A549 (cell line): ENCODE results near the gene RNF220. TPM values are rescaled to one million over a fixed set of nuclear protein-coding genes. Genes with fewer than 3 reads are reported as not detected.

Source experiments
- ATAC-seq, 2 experiments: fragments of 200-7000 bp in 1 of 2; fragments of >200 bp in 1 of 2; cut with Nextera tagmentation in 1 of 2; cut with Tn5 transposase in 1 of 2; 3 replicates each; pipeline versions ENCODE4 v1.8.0 to v1.9.1; 2018 to 2020; ENCODE audit warnings: mild to moderate bottlenecking in 1 of 2, moderate library complexity in 1 of 2
- CTCF ChIA-PET: fragments of 300-600 bp; sonication (Branson Sonifier 250); formaldehyde crosslinking; extraction: SDS; loops from one replicate; lab custom pipeline; 2021; ENCODE audit warnings: antibody characterized with exemption, inconsistent platforms; lab: Yijun Ruan, JAX
- POLR2A ChIA-PET: fragments of 350-600 bp; formaldehyde crosslinking; extraction: SDS; loops from one replicate; lab custom pipeline; 2021; ENCODE audit warnings: antibody characterized with exemption, inconsistent platforms; lab: Yijun Ruan, JAX
- DNase-seq, 2 experiments: peaks; one replicate each; pipeline versions ENCODE4 v3.0.0 to v3.0.0-alpha.2; 2011 to 2016; ENCODE audit warnings: low read depth in 1 of 2, low spot score in 1 of 2
- FAIRE-seq: peaks from 2 replicates; lab custom pipeline; 2011; peaks lifted over from hg19 to GRCh38; lab: Jason Lieb, UNC
- H3K27ac ChIP-seq, 2 experiments: fragments of >200 bp; sonication (Bioruptor Twin); formaldehyde crosslinking; 3 replicates each; pipeline ENCODE4 v1.5.1; 2016 to 2017
- H3K4me1 ChIP-seq: fragments of >200 bp; sonication (Bioruptor Twin); formaldehyde crosslinking; 3 replicates; pipeline ENCODE4 v1.6.1; 2016
- H3K4me2 ChIP-seq: fragments of >200 bp; sonication (Bioruptor Twin); formaldehyde crosslinking; 3 replicates; pipeline ENCODE4 v1.6.1; 2016
- H3K4me3 ChIP-seq: fragments of >200 bp; sonication (Bioruptor Twin); formaldehyde crosslinking; 3 replicates; pipeline ENCODE4 v1.5.1; 2016
- H3K9me3 ChIP-seq: fragments of >200 bp; sonication (Bioruptor Twin); formaldehyde crosslinking; 3 replicates; pipeline ENCODE4 v1.6.1; 2016
- BHLHE40 ChIP-seq: IDR thresholded peaks from 2 replicates; pipeline ENCODE4 v1.6.1; 2012; ENCODE audit warnings: low read depth, low read length, inconsistent platforms
- CBX2 ChIP-seq: fragments of 200-600 bp; sonication (generic); IDR thresholded peaks from 2 replicates; pipeline ENCODE4 v1.6.1; 2016; ENCODE audit warnings: low read depth, mild to moderate bottlenecking, borderline replicate concordance
- E2F6 ChIP-seq: IDR thresholded peaks from 2 replicates; pipeline ENCODE4 v1.6.1; 2012; ENCODE audit warnings: low read depth, borderline replicate concordance
- ELK1 ChIP-seq: fragments of 150-350 bp; IDR thresholded peaks from 2 replicates; pipeline ENCODE4 v1.6.1; 2014; ENCODE audit warnings: low read depth, mild to moderate bottlenecking, low read length
- HDAC2 ChIP-seq: fragments of 200-600 bp; sonication (generic); IDR thresholded peaks from 2 replicates; pipeline ENCODE4 v1.6.1; 2016
- HES2 ChIP-seq: fragments of >200 bp; sonication (Bioruptor Twin); formaldehyde crosslinking; IDR thresholded peaks from 2 replicates; pipeline ENCODE4 v1.6.1; 2016
- HOXB5 ChIP-seq: fragments of 250-450 bp; sonication (Bioruptor Pico); IDR thresholded peaks from 2 replicates; pipeline ENCODE4 v1.5.0; 2020; ENCODE audit warnings: mild to moderate bottlenecking, moderate library complexity
- JUN ChIP-seq, 2 experiments: fragments of >200 bp; sonication (Bioruptor Twin); formaldehyde crosslinking; IDR thresholded peaks; 2 replicates in 1 of 2; 3 replicates in 1 of 2; pipeline ENCODE4 v1.6.1; 2016 to 2017
- JUNB ChIP-seq: fragments of >200 bp; sonication (Bioruptor Twin); formaldehyde crosslinking; IDR thresholded peaks from 2 replicates; pipeline ENCODE4 v1.6.1; 2016
- KDM5A ChIP-seq: fragments of 200-600 bp; sonication (generic); IDR thresholded peaks from 2 replicates; pipeline ENCODE4 v1.6.1; 2016; ENCODE audit warnings: antibody characterized with exemption, mild to moderate bottlenecking
- PBX3 ChIP-seq: IDR thresholded peaks from 2 replicates; pipeline ENCODE4 v1.6.1; 2012
- POLR2AphosphoS2 ChIP-seq: conservative IDR thresholded peaks from 2 replicates; pipeline ENCODE4 v1.6.1; 2012; ENCODE audit warnings: low read length, improper control_type of control experiment, inconsistent platforms
- RARB ChIP-seq: fragments of 250-450 bp; sonication (Bioruptor Pico); IDR thresholded peaks from 2 replicates; pipeline ENCODE4 v1.8.0; 2021; ENCODE audit warnings: mild to moderate bottlenecking, moderate library complexity
- RCOR1 ChIP-seq: fragments of 150-350 bp; IDR thresholded peaks from 2 replicates; pipeline ENCODE4 v1.6.1; 2014; ENCODE audit warnings: antibody characterized with exemption, low read length, low read depth
- REST ChIP-seq: fragments of 200-600 bp; sonication (generic); IDR thresholded peaks from 2 replicates; pipeline ENCODE4 v1.6.1; 2016; ENCODE audit warnings: antibody characterized with exemption, mild to moderate bottlenecking, moderate library complexity
- RFX5 ChIP-seq: fragments of 450-650 bp; IDR thresholded peaks from 2 replicates; pipeline ENCODE4 v1.7.1; 2014; ENCODE audit warnings: antibody characterized with exemption, mild to moderate bottlenecking, moderate library complexity
- RNF2 ChIP-seq: fragments of 200-600 bp; sonication (generic); IDR thresholded peaks from 2 replicates; pipeline ENCODE4 v1.6.1; 2016; ENCODE audit warnings: low read depth, mild to moderate bottlenecking, antibody characterized with exemption, moderate library complexity, borderline replicate concordance
- SMC3 ChIP-seq: fragments of >200 bp; sonication (Bioruptor Twin); formaldehyde crosslinking; IDR thresholded peaks from 3 replicates; pipeline ENCODE4 v1.6.1; 2018; ENCODE audit warnings: inconsistent platforms
- SREBF2 ChIP-seq: fragments of 450-650 bp; IDR thresholded peaks from 2 replicates; pipeline ENCODE4 v1.6.1; 2014; ENCODE audit warnings: mild to moderate bottlenecking, moderate library complexity
- ZNF302 ChIP-seq: fragments of 250-450 bp; sonication (Bioruptor Pico); IDR thresholded peaks from 2 replicates; pipeline ENCODE4 v1.9.0; 2021; ENCODE audit warnings: inconsistent platforms, mild to moderate bottlenecking, moderate library complexity
- WGBS: methylation state at CpG from one replicate; pipeline ENCODE4 v1.1.6; 2017; ENCODE audit errors: missing lambda C conversion rate; 5-methylcytosine and 5-hydroxymethylcytosine counted together
- polyA plus RNA-seq, 4 experiments: library from polyadenylated mRNA; depleted of rRNA in 3 of 4; stranded (reverse); fragments of >200 nt; fragmentation: RNase III in 1 of 4; extraction: RNeasy Plus Mini Kit Qiagen cat#74134 plus additional on column Dnase treatment in 1 of 4; gene quantifications; 2 replicates in 3 of 4; 3 replicates in 1 of 4; pipeline ENCODE4 v1.2.3, GENCODE V29; 2011 to 2017

RNF220 gene
- polyA plus RNA-seq, 2 of the 4 experiments (the other 2 are of a cell fraction): 53.4 to 54.5 TPM

DNA sequence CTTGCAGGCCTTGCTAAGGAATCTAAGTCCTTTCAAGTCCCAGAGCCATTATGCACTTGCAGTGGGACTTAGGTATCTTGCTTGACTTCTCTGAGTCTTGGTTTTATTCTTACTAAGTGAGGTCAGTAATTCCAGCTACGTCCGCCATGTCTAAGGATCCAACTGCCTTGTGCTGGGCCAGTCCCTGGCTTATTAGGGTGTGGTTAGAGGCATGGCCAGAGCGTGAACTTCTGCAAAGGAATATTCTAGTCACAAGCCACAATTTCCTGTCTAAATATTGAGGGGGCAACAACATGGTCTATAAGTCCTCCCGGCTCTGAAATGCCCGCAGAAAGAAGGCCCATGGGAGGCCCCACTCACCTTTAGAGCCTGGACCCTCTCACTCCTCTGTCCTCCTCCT is 186.3 kb downstream of the RNF220 start (continued):
- TF ChIP-seq PBX3 (no peak), ZNF302 (CRISPR knock-in tag) (no peak), SREBF2 (no peak), BHLHE40 (no peak), JUN (IDR thresholded peaks at IDR 0.05) (no peak), RFX5 (no peak), POLR2AphosphoS2 (no peak)

DNA sequence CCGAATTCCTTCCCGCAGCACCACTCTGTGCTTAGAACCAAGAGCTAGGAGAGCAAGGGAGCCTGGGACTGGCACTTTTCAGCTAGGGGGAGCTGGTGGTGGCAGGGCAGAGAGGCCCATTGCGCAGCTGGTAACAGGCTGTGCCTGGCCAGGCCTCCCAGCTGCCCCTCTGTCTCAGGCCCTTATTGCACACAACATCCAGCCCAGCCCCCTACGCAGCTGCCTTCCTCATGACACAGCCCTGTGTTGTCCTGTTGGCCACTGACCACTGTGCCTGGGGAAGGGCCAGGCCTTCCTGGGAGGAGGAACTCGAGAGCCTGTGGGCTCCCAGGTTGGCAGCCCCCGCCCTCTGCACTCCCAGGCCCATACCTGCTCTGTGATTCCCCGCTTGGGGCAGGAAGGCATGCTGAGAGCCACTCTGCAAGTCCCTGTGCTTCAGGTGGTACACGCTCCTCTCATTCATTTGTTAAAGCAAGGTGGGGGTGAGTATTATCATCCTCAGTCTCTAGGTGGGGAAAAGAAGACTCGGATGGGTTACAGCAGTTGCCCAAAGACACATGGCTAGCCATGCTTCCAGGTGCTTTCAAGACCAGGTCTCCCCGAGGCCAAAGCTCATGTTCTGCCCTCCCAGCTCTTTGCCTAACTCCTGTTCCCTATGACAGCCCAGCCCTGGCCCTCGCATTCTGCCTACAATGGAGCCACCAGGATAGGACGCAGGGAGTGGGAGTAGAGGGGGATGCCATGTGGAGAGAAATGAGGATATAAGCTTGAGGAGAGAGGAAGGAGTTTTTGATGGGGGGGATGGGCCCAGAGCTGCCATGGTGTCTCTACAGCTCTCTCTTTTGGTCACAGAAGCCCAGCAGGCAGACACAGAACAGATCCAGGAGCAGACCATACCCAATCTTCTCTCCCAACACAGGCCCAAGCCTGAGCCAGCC is 187.4 kb downstream of the RNF220 start:
- H3K4me1 ChIP-seq: no peaks in the 10 kb centered on the region
- no peak overlapping the region for H3K4me3 ChIP-seq
- no peak overlapping the region for H3K27ac ChIP-seq
- no peak for FAIRE-seq
- ChIA-PET POLR2A (no interaction called here), CTCF (interaction anchor here (0.8 to 3.6 kb wide), 6 partner anchors 8 to 375 kb away, joined by 3 to 24 read pairs (median 6); no protein-coding TSS in a partner anchor)
- H3K9me3 ChIP-seq: no peaks in the 10 kb centered on the region
- DNase-seq: no peak
- H3K4me2 ChIP-seq: no peak overlapping the region
- TF ChIP-seq BHLHE40: no peak
- no peak for TF ChIP-seq HOXB5 (CRISPR knock-in tag)
- TF ChIP-seq JUNB: no peak
- TF ChIP-seq ZNF302 (CRISPR knock-in tag): no peak
- no peak for TF ChIP-seq RARB (CRISPR knock-in tag)
- no peak for TF ChIP-seq HES2
- no peak for ATAC-seq
- 85% methylated on average over 8 of the region's 12 CpGs for WGBS

GRCh38 chr1:44594353-44594752 is 189.3 kb downstream of the RNF220 start:
- TF ChIP-seq CBX2 (no peak), HDAC2 (no peak), KDM5A (no peak), RCOR1 (no peak), RNF2 (no peak), BHLHE40 (no peak), SMC3 (no peak), RARB (CRISPR knock-in tag) (no peak), ELK1 (no peak), REST (no peak), E2F6 (no peak)
- Histone ChIP-seq H3K27ac (no peak overlapping the region), H3K9me3 (no peaks in the 10 kb centered on the region), H3K4me1 (no peaks in the 10 kb centered on the region), H3K4me3 (no peak overlapping the region), H3K4me2 (no peak overlapping the region)
- ATAC-seq: no peak
- ChIA-PET POLR2A (interaction anchor here (0.6 kb wide), 1 partner anchor 564 kb away, joined by 3 read pairs; no protein-coding TSS in a partner anchor), CTCF (interaction anchor here (0.6 to 4.3 kb wide), 63 partner anchors 8 to 558 kb away, joined by 3 to 51 read pairs (median 4); partner anchors contain the start of gene KLF17)
- no peak for DNase-seq
- no peak for FAIRE-seq
- 87% methylated on average over 6 of the region's 6 CpGs for WGBS
